Cardiac muscle cell (in vitro differentiated cells and primary cell): ENCODE measurements around the gene HPGD. TPM values are rescaled to one million over a fixed set of nuclear protein-coding genes. Genes with fewer than 3 reads are reported as not detected.

Experiments used
- DNase-seq, 2 donors: peaks; one replicate each; pipeline versions ENCODE4 v3.0.0 to v3.0.0-alpha.2; 2010 to 2017; ENCODE audit warnings: low read depth in 1 of 2, low spot score in 1 of 2
- H3K27ac ChIP-seq: fragments of 200-600 bp; sonication (generic); 2 replicates; pipeline ENCODE4 v1.5.1; 2016
- H3K27me3 ChIP-seq: fragments of 200-600 bp; sonication (generic); 2 replicates; pipeline ENCODE4 v1.6.0; 2016; ENCODE audit warnings: control low read depth
- H3K36me3 ChIP-seq: fragments of 200-600 bp; sonication (generic); 2 replicates; pipeline ENCODE4 v1.5.1; 2016; ENCODE audit warnings: control low read depth
- H3K4me1 ChIP-seq: fragments of 200-600 bp; sonication (generic); 2 replicates; pipeline ENCODE4 v1.8.1; 2017; ENCODE audit warnings: low read depth, mild to moderate bottlenecking, mixed run types
- H3K4me3 ChIP-seq: fragments of 200-600 bp; sonication (generic); 2 replicates; pipeline ENCODE4 v1.5.1; 2016; ENCODE audit warnings: mild to moderate bottlenecking
- H3K9me3 ChIP-seq: fragments of 200-600 bp; sonication (generic); 2 replicates; pipeline ENCODE4 v1.5.1; 2017; ENCODE audit warnings: low read depth, mild to moderate bottlenecking, control low read depth
- CTCF ChIP-seq: IDR thresholded peaks from 2 replicates; pipeline ENCODE4 v1.5.1; 2012; ENCODE audit warnings: low read depth, mild to moderate bottlenecking, low read length
- polyA plus RNA-seq: library from polyadenylated mRNA; unstranded; fragments of >200 nt; fragmentation: Nextera tagmentation; extraction: Ambion mirVana; gene quantifications from 2 replicates; pipeline ENCODE4 v1.2.1, GENCODE V29; 2016
- total RNA-seq: library from RNA; depleted of rRNA; stranded (reverse); fragments of >200 nt; gene quantifications from 2 replicates; pipeline ENCODE4 v1.2.3, GENCODE V29; 2016

The HPGD gene
- total and polyA plus RNA-seq, 2 experiments from 2014 or later, result 0.15 to 0.51 TPM

GRCh38 chr4:174479140-174479539 lies 43.1 kb downstream of the HPGD start:
- H3K9me3 ChIP-seq, result no peaks in the 10 kb centered on the region
- no peak overlapping the region for H3K4me3 ChIP-seq
- H3K4me1 ChIP-seq, result no peaks in the 10 kb centered on the region
- no peaks in the 10 kb centered on the region for H3K27me3 ChIP-seq
- no peak for DNase-seq
- TF ChIP-seq CTCF, result no peak
- no peak overlapping the region for H3K27ac ChIP-seq
- H3K36me3 ChIP-seq, result no peaks in the 10 kb centered on the region

- no peak for DNase-seq
- H3K27me3 ChIP-seq, result no peaks in the 10 kb centered on the region
- no peaks in the 10 kb centered on the region for H3K9me3 ChIP-seq
- no peaks in the 10 kb centered on the region for H3K36me3 ChIP-seq
- no peaks in the 10 kb centered on the region for H3K4me1 ChIP-seq
- H3K4me3 ChIP-seq, result no peak overlapping the region
- TF ChIP-seq CTCF, result no peak
- H3K27ac ChIP-seq, result no peak overlapping the region
These were observed 46.8 kb downstream of the HPGD start for GRCh38 chr4:174475528-174475927.

GRCh38 chr4:174474457-174475075 lies 47.7 kb downstream of the HPGD start:
- Histone ChIP-seq H3K4me3 (no peak overlapping the region), H3K27me3 (no peaks in the 10 kb centered on the region), H3K9me3 (no peaks in the 10 kb centered on the region), H3K27ac (no peak overlapping the region), H3K4me1 (no peaks in the 10 kb centered on the region), H3K36me3 (no peaks in the 10 kb centered on the region)
- TF ChIP-seq CTCF, result no peak
- peak in 1 of 2 donors; percentile 4 for DNase-seq

GRCh38 chr4:174467107-174467506 lies 55.2 kb downstream of the HPGD start:
- no peaks in the 10 kb centered on the region for H3K9me3 ChIP-seq
- no peaks in the 10 kb centered on the region for H3K36me3 ChIP-seq
- peak in 1 of 2 donors; percentile 6 for DNase-seq
- no peak overlapping the region for H3K27ac ChIP-seq
- H3K4me3 ChIP-seq, result no peak overlapping the region
- TF ChIP-seq CTCF, result no peak
- no peaks in the 10 kb centered on the region for H3K4me1 ChIP-seq
- H3K27me3 ChIP-seq, result no peaks in the 10 kb centered on the region

- H3K4me1 ChIP-seq, result no peaks in the 10 kb centered on the region
- TF ChIP-seq CTCF, result no peak
- no peak overlapping the region for H3K27ac ChIP-seq
- no peaks in the 10 kb centered on the region for H3K27me3 ChIP-seq
- no peak overlapping the region for H3K4me3 ChIP-seq
- no peaks in the 10 kb centered on the region for H3K9me3 ChIP-seq
- no peak for DNase-seq
- no peaks in the 10 kb centered on the region for H3K36me3 ChIP-seq
These were observed 57.3 kb downstream of the HPGD start for GRCh38 chr4:174464949-174465348.
